Coronary artery (tissue), 2 donors: ENCODE measurements around the gene UST.

Source experiments
- DNase-seq: peaks from one replicate; pipeline ENCODE4 v3.0.0-alpha.2; 2017; ENCODE audit warnings: low spot score
- H3K27ac ChIP-seq, 2 donors: fragments of 200-600 bp; sonication (generic); one replicate each; pipeline ENCODE4 v1.5.1; 2016 to 2019
- H3K4me3 ChIP-seq: fragments of 200-600 bp; sonication (generic); 2 replicates; pipeline ENCODE4 v1.5.1; 2016; ENCODE audit warnings: mild to moderate bottlenecking, moderate library complexity
- CTCF ChIP-seq: fragments of 200-600 bp; sonication (generic); IDR thresholded peaks from one replicate; pipeline ENCODE4 v1.5.1; 2019; ENCODE audit warnings: antibody characterized with exemption

The UST gene

DNA sequence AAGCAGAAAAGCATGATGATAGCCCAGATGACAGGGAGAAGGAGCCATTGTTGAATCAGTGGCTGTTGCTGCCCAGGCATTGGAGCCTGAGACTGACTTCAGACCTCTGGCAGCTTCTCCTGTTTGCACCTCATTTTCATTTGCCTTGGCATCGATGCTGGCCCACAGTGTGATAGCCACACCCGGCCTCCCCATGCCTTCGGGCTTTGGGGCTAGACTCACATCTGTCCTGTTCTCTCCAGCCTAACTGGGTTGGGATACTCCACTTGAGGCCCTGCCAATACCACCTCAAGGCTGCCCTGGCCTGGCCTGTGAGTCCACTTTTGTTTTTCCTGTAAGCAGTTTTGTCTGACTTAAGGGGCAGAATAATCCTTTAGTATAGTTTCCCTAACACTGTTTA lies 140.4 kb downstream of the UST start:
- no peak overlapping the region for H3K4me3 ChIP-seq
- no peak overlapping the region for H3K27ac ChIP-seq
- DNase-seq = no peak
- no peak for TF ChIP-seq CTCF

- no peak for TF ChIP-seq CTCF
- Histone ChIP-seq H3K27ac (no peak overlapping the region), H3K4me3 (no peak overlapping the region)
- no peak for DNase-seq
Measured at GRCh38 chr6:148888856-148889255, 142.0 kb downstream of the UST start.

DNA sequence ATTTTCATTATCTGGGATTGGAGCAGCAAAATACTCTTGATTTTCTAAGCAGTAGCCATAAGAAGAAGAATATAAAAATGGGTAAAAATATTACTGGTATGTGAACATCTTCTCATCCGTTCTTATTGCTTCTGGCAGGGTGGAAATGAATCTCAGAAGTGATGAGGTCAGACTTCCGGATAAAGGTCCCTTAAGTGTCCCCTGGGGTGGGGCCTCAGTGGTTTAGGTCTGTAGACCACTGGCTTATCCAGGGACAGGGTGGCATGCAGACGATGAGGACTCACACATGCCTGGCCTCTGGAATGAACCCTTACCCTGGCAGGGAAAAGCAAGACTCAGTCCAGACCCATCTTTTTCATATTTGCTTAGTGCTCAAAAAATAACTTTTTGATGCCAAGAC lies 143.3 kb downstream of the UST start:
- H3K4me3 ChIP-seq = no peak overlapping the region
- H3K27ac ChIP-seq = peak overlapping the region; percentile 11 to 48
- TF ChIP-seq CTCF = no peak
- DNase-seq = no peak

- Histone ChIP-seq H3K27ac (peak overlapping the region in 1 of 2 donors; percentile 11), H3K4me3 (no peak overlapping the region)
- DNase-seq = no peak
- no peak for TF ChIP-seq CTCF
Measured at GRCh38 chr6:148890652-148891404, 144.0 kb downstream of the UST start.

DNA sequence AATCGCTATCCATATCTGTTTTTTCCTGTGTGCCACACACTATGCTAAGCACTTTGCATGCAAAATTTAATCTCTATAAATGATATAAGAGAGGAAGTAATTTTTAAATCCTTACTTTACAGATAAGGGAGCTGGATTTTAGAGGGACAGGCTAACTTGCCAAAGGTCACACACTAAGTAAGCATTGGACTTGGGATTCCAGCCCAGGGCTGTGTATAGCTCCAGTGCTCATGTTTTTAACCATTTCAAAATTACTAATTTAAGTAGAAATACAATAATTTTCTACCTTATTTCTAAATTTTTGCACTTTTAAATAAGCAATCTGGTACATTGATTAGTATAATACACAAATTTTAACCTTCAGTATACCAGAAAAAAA lies 144.6 kb downstream of the UST start:
- no peak for TF ChIP-seq CTCF
- no peak for DNase-seq
- Histone ChIP-seq H3K4me3 (no peak overlapping the region), H3K27ac (no peak overlapping the region)

DNA sequence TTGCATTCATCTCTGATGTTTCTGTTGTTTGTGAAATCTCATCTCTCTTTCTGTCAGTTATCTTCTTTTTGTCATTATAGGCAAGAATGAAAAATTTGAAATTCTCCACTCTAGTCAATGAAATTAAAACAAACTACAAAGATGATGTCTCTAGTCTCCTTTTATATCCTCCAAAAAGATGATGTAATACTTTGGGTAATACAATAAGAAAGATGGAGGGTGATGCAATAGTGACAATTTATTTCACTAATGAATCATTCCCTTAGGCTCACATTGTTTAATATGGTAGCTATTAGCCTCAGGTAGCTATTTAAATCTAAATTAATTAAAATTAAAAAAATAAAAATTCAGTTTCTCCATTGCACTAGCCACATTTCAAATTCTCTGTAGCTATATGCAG lies 145.4 kb downstream of the UST start:
- Histone ChIP-seq H3K4me3 (no peak overlapping the region), H3K27ac (no peak overlapping the region)
- DNase-seq = no peak
- no peak for TF ChIP-seq CTCF

DNA sequence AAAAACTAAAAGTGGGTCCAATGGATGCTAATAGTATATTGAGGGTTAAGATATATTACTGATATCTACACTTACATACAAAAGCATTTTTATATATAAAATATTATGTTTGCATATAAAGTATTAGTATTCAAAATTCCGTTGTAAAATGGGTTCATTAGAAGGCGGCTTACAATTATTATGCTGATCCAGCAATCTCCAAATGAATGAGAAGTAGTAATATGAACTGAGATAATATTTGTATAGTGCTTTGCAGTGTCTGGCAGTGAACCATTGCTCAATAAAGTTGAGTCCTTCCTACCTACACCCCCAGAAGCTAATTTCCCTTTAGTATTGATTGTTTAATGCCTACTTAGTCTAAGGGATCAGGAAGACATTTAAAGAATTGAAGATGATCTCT lies 146.2 kb downstream of the UST start:
- no peak overlapping the region for H3K4me3 ChIP-seq
- DNase-seq = no peak
- TF ChIP-seq CTCF = no peak
- no peak overlapping the region for H3K27ac ChIP-seq
